ENCODE results near the gene STK32B. TPM values are rescaled to one million over a fixed set of nuclear protein-coding genes. Genes with fewer than 3 reads are reported as not detected.

The STK32B gene
- total RNA-seq, 6 donors from 2014 or later, result 0.22 to 3.4 (median 1.0) TPM

GRCh38 chr4:5422195-5422594 is 370.9 kb downstream of the STK32B start:
- no peak for TF ChIP-seq EP300 (IDR thresholded peaks at IDR 0.05)
- TF ChIP-seq POLR2A (IDR thresholded peaks at IDR 0.05), result no peak
- TF ChIP-seq POLR2AphosphoS5 (IDR thresholded peaks at IDR 0.05), result no peak
- no peak for TF ChIP-seq CTCF (IDR thresholded peaks at IDR 0.05)
- no peak for DNase-seq
- WGBS, 2 donors, result 70 to 73% methylated on average over 2 of the region's 2 CpGs
- no peak overlapping the region for H3K4me3 ChIP-seq
- no peaks in the 10 kb centered on the region for H3K36me3 ChIP-seq
- no peak overlapping the region for H3K27ac ChIP-seq
- H3K27me3 ChIP-seq, result no peaks in the 10 kb centered on the region
- ATAC-seq (ENCODE audit: low FRiP score in 2 of 2), result no peak
- no peaks in the 10 kb centered on the region for H3K4me1 ChIP-seq
- peaks cover 0 to 1% (median under 1%) of the 10 kb centered on the region in 4 donors for H3K9me3 ChIP-seq

GRCh38 chr4:5423670-5424069 is 372.4 kb downstream of the STK32B start:
- TF ChIP-seq POLR2A (IDR thresholded peaks at IDR 0.05) (no peak), EP300 (IDR thresholded peaks at IDR 0.05) (no peak), POLR2AphosphoS5 (IDR thresholded peaks at IDR 0.05) (no peak), CTCF (IDR thresholded peaks at IDR 0.05) (no peak)
- H3K27me3 ChIP-seq, result no peaks in the 10 kb centered on the region
- H3K4me3 ChIP-seq, result no peak overlapping the region
- DNase-seq (peak in 1 of 2 donors; percentile 27), ATAC-seq (ENCODE audit: low FRiP score in 2 of 2) (peak in 1 of 2 donors; percentile 57)
- no peaks in the 10 kb centered on the region for H3K9me3 ChIP-seq
- 94% methylated on average over 3 of the region's 6 CpGs; no CpG with 5 or more reads in 1 of the 2 donors for WGBS, 2 donors
- no peaks in the 10 kb centered on the region for H3K36me3 ChIP-seq
- H3K4me1 ChIP-seq, result no peaks in the 10 kb centered on the region
- no peak overlapping the region for H3K27ac ChIP-seq

- Histone ChIP-seq H3K36me3 (no peaks in the 10 kb centered on the region), H3K4me1 (no peaks in the 10 kb centered on the region), H3K27me3 (no peaks in the 10 kb centered on the region), H3K9me3 (no peaks in the 10 kb centered on the region), H3K4me3 (no peak overlapping the region), H3K27ac (no peak overlapping the region)
- TF ChIP-seq CTCF (IDR thresholded peaks at IDR 0.05) (no peak), POLR2A (IDR thresholded peaks at IDR 0.05) (no peak), EP300 (IDR thresholded peaks at IDR 0.05) (no peak), POLR2AphosphoS5 (IDR thresholded peaks at IDR 0.05) (no peak)
- no peak for DNase-seq
- ATAC-seq (ENCODE audit: low FRiP score in 2 of 2), result no peak
- WGBS, 2 donors, result 75 to 85% methylated on average over 2 to 3 of the region's 3 CpGs
Observed at GRCh38 chr4:5424211-5424610, 372.9 kb downstream of the STK32B start.

GRCh38 chr4:5424901-5425300 is 373.6 kb downstream of the STK32B start:
- H3K36me3 ChIP-seq, result no peaks in the 10 kb centered on the region
- DNase-seq, result peak in 1 of 2 donors; percentile 56
- no peak overlapping the region for H3K27ac ChIP-seq
- H3K4me3 ChIP-seq, result no peak overlapping the region
- no peaks in the 10 kb centered on the region for H3K4me1 ChIP-seq
- ATAC-seq (ENCODE audit: low FRiP score in 2 of 2), result no peak
- TF ChIP-seq POLR2AphosphoS5 (IDR thresholded peaks at IDR 0.05) (no peak), EP300 (IDR thresholded peaks at IDR 0.05) (no peak), CTCF (IDR thresholded peaks at IDR 0.05) (no peak)
- peaks cover 0 to under 1% (median 0%) of the 10 kb centered on the region in 4 donors for H3K9me3 ChIP-seq
- WGBS, 2 donors, result 91% methylated on average over 8 of the region's 8 CpGs; no CpG with 5 or more reads in 1 of the 2 donors
- H3K27me3 ChIP-seq, result no peaks in the 10 kb centered on the region

- Histone ChIP-seq H3K36me3 (no peaks in the 10 kb centered on the region), H3K27me3 (no peaks in the 10 kb centered on the region), H3K9me3 (peaks cover 0 to 3% (median 0%) of the 10 kb centered on the region in 4 donors), H3K4me3 (no peak overlapping the region), H3K4me1 (no peaks in the 10 kb centered on the region), H3K27ac (no peak overlapping the region)
- TF ChIP-seq POLR2A (IDR thresholded peaks at IDR 0.05), result no peak
- no peak for TF ChIP-seq EP300 (IDR thresholded peaks at IDR 0.05)
- no peak for TF ChIP-seq POLR2AphosphoS5 (IDR thresholded peaks at IDR 0.05)
- no peak for TF ChIP-seq CTCF (IDR thresholded peaks at IDR 0.05)
- DNase-seq (no peak), ATAC-seq (ENCODE audit: low FRiP score in 2 of 2) (no peak)
Observed at GRCh38 chr4:5429747-5430146, 378.5 kb downstream of the STK32B start.

Data from upper lobe of left lung (tissue), 6 donors.